Cardiac septum (tissue), 1 donor: ENCODE results near the gene BCAS1. TPM values are rescaled to one million over a fixed set of nuclear protein-coding genes. Genes with fewer than 3 reads are reported as not detected.

Experiments
- DNase-seq: peaks from one replicate; pipeline ENCODE4 v3.0.0-alpha.2; 2020; ENCODE audit warnings: low spot score
- intact Hi-C: fragments of 100-400 bp; cut with DNase I; formaldehyde crosslinking; loops from one replicate; pipeline ENCODE4 v1.14.0; 2022
- total RNA-seq: library from RNA; stranded (reverse); fragmentation: NEBNext Ultra II Directional; extraction: Animal tissue kit (Norgen Biotek cat#: 25700); gene quantifications from one replicate; pipeline ENCODE4 v1.2.1, GENCODE V29; 2021
- donor health status: DM: no; HTN: no; CAD: no.

BCAS1 gene
- total RNA-seq, 1 donor from 2014 or later = not detected

- intact Hi-C loops = no loop called here
These were observed 33.6 kb upstream of the BCAS1 start for GRCh38 chr20:54103762-54104600.

DNA sequence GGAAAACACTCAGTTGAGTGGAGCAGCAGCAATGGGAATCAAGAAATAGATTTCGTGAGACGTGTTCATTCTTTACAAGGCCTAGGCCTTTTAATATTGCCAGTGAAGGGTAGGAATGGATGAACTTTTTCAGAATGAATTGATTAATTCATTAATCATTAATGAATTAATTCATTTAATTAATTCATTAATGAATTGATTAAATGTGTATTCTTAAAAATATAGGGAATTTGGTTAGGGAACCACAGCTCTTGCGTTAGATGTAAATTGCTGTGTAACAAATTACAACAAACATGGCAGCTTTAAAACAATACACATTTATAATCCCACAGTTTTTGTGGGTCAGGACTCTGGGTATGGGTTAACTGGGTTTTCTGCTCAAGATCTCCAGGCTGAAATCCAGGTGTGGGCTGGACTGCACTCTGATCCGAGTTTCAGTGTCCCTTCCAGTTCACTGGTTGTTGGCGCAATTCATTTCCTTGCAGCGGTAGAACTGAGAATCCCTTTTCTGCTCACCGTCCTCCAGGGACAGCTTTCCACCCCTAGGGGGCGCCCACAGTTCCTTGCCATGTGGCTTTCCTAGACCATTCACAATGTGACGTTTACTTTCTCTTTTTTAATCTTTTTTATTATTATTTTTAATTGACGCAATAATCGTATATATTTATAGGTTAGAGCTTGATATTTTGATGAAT is 32.8 kb upstream of the BCAS1 start:
- peak; percentile 83 for DNase-seq
- intact Hi-C loops = no loop called here

More at GRCh38 chr20:54103762-54104600, 33.6 kb upstream of the BCAS1 start:
- no peak for DNase-seq

DNA sequence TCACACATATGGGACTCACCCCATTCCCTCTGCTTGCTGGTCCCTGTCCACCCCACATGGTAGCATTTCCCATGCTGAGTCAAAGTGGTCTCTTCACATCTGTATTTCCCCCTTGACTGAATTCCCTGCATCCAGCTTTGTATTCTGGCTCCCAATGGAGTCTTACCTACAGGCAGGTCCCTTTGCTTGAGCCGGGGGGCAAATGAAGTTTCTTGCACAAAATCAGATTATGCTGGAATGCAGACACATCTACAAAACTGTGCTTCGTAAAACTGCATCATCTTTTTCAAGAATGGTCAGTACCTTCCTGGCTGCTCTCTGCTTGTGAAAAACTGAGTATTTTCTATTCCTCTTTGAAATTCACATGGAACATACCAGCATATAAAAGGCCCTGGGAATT is 32.1 kb upstream of the BCAS1 start:
- intact Hi-C loops = no loop called here
- DNase-seq = no peak

DNA sequence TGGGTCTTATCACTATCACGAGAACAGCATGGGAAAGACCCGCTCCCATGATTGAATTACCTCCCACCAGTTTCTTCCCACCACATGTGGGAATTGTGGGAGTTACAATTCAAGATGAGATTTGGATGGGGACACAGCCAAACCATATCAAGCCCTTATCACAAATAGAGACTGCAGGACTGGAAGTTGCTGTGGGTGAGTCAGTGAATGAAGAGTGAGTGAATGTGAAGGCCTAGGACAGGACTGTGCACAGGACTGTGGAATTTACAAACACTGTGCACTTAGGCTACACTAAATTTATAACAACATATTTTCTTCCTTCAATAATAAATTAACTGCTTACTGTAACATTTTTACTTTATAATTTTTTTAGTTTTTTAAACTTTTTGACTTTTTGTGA is 30.2 kb upstream of the BCAS1 start:
- intact Hi-C loops = no loop called here

GRCh38 chr20:54099894-54100293 is 29.5 kb upstream of the BCAS1 start:
- no peak for DNase-seq
- intact Hi-C loops = loop anchor here (5.0 kb wide), 1 partner anchor 547 kb away; no protein-coding TSS in a partner anchor

More for the DNA sequence above, 30.2 kb upstream of the BCAS1 start:
- DNase-seq = no peak

DNA sequence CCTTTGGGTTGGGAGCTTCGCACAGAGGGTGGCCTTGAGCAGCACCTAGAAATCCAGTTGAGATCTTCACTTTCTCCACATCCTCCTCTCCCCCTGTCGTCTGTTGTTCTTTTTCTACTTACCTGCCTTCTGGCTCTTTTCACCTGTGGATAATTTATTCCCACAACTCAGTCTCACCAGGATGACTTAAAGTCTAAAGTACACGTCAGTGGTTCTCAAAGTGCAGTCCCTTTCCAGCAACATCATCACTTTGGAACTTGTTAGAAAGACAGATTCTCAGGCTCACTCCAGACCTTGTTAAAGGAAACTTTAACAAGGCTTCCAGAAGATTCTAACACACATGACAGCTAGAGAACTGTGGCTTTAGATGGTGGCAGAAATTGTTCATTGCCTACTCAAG is 27.7 kb upstream of the BCAS1 start:
- intact Hi-C loops = loop anchor here (5.0 kb wide), 1 partner anchor 549 kb away; no protein-coding TSS in a partner anchor
- no peak for DNase-seq

- no peak for DNase-seq
- intact Hi-C loops = loop anchor here (2.0 to 5.0 kb wide), 2 partner anchors 102 to 550 kb away; no protein-coding TSS in a partner anchor
These were observed 26.8 kb upstream of the BCAS1 start for GRCh38 chr20:54097236-54097529.

DNA sequence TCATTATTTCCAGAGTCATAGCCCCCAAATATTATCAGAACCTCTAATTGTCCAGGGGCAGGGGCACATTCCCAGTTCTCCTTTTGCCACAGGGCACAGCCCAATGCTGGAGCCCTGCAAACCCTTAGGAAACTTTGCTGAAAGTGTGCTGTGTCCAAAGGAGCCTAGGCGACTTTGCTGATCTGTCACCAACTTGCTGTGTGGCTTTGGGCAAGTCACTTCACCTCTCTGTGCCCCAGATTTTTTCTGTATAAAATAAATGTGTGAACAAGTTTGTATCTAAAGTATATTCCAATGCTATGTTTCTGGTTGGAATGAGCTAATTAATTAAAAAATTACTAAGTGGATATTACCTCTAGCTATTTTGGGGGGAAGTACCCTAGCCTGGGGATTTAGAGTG is 25.4 kb upstream of the BCAS1 start:
- intact Hi-C loops = loop anchor here (2.0 to 5.0 kb wide), 2 partner anchors 103 to 551 kb away; no protein-coding TSS in a partner anchor
- DNase-seq = no peak

GRCh38 chr20:54094268-54094580 is 23.8 kb upstream of the BCAS1 start:
- intact Hi-C loops = no loop called here
- no peak for DNase-seq

DNA sequence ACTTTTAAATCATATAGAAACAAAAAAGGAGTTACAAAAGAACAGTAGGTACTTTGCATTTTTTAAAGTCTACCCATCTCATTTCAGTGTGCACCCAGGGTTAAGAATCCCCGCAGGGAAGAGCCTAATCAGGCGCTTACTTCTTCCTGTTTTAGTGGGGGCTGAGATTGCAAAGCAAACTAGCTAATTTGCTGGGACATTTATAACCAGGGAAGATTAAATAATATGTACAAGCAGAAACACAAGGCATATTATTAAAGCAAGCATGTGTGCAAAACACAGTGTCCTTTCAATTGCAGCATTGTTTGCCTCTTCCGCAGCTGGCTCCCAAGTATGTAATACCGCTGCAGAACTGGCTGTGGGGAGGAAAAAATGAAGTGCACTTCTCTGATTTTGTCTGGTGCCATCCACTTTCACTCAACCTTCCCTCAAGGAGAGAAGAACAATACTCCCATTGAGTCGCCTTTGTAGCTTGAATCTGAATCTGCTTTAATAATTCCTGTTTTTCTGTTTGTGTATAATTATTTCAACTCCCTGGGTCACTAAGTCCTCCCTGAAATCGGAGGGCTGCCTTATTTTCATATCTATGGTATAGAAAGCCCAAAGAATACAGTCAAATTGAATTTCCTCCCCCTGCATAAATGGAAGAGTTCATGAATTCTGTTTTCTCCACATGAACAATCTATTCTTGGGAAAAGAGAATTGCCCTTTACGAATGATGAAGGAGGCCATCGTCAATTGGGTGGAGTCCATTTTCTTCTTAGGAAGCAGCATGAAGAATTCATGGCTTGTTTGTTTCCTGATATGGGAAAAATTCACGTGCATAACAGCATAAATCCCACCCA is 23.3 kb upstream of the BCAS1 start:
- no peak for DNase-seq
- intact Hi-C loops = no loop called here

- DNase-seq = no peak
These were observed 21.6 kb upstream of the BCAS1 start for GRCh38 chr20:54092021-54092420.

DNA sequence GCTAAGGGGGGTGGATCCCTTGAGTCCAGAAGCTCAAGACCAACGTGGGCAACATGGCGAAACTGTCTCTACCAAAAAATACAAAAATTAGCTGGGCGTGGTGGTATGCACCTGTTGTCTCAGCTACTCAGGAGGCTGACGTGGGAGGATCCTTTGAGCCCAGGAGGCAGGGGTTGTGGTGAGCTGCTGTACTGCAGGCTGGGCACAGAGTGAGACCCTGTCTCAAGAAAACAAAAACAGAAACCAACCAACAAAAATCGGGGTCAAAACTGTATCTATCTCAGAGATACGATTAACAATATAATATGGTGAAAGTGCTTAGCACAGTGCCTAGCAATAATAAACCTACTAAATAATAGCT is 20.7 kb upstream of the BCAS1 start:
- intact Hi-C loops = no loop called here
- DNase-seq = no peak

More at GRCh38 chr20:54092021-54092420, 21.6 kb upstream of the BCAS1 start:
- intact Hi-C loops = no loop called here

- no peak for DNase-seq
- intact Hi-C loops = no loop called here
These were observed 20.1 kb upstream of the BCAS1 start for GRCh38 chr20:54090230-54091119.

- intact Hi-C loops = no loop called here
- DNase-seq = no peak
These were observed 18.0 kb upstream of the BCAS1 start for GRCh38 chr20:54088430-54088829.

DNA sequence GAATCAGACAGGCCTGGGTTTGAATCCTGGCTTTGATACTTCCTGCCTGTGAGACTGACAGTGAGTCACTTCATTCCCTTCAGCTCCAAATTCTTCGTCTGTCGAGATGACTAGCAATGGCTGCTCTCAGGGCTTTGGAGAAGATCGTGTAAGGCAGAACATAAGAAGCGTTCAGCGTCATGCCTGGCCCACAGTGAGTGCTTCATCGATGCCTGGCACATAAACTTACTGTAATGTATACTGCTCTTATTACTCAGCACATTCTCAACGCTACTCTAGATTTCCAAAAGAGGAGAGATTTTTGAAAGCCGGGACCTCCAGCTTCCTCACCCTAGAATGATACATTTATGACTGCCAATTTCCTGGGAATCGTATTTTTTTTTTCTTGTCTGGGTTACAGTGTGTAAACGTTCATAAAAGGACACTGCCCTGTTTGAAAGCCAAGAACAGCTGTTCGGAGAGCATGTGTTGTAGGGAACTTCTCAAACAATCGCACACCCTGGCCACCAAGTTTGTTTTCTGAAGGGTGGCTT is 16.2 kb upstream of the BCAS1 start:
- intact Hi-C loops = no loop called here
- no peak for DNase-seq

GRCh38 chr20:54085910-54086309 is 15.5 kb upstream of the BCAS1 start:
- intact Hi-C loops = no loop called here

GRCh38 chr20:54085425-54085824 is 15.0 kb upstream of the BCAS1 start:
- no peak for DNase-seq
- intact Hi-C loops = no loop called here

More at GRCh38 chr20:54085910-54086309, 15.5 kb upstream of the BCAS1 start:
- no peak for DNase-seq

DNA sequence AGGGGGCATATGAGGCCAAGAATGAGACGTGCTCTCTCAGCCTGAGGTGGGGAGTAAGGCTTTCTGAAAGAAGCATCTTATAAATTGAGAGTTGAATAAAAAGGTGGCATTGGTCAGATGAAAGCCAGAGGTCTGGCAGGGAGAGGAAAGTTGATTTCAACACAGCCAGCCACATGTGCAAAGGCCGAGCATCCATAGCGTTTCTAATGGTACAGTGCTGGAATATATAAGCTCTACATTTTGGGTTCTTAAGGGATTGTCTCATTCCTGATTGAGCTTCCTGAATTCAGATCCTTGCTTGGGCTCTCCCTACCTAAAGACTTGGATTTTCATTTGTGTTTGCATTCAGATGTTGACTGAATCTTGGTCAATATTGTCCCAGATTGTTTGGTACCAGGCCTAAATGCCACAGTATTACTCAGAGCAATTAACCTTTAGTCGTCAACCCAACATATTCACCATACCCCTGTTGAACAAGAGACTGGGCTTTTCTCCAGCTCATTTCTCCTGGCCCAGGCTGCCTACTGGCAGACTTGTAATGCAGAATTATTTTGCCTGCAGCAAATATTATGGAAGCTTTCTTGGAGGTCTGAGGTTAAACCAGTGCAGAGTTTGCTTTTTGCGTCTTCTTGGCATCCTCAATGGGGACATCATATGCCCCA is 14.5 kb upstream of the BCAS1 start:
- intact Hi-C loops = no loop called here
- DNase-seq = no peak
